ENCODE data around the gene HES4. TPM values are rescaled to one million over a fixed set of nuclear protein-coding genes. Genes with fewer than 3 reads are reported as not detected.
A peak's percentile ranks its signal among the peaks of the same experiment; 100 is the strongest.

Gene HES4
- total RNA-seq, 1 donor from 2014 or later, result 137 TPM

- no peak for TF ChIP-seq CTCF (IDR thresholded peaks at IDR 0.05)
- Mint-ChIP-seq H3K27ac (ENCODE audit: unreplicated experiment) (peak within 1 kb of the TSS; percentile 84), H3K4me1 (ENCODE audit: low read depth) (peaks cover 18% of the 10 kb centered on the region), H3K4me3 (ENCODE audit: unreplicated experiment) (peak within 1 kb of the TSS; percentile 83), H3K27me3 (ENCODE audit: low read depth) (no peaks in the 10 kb centered on the region), H3K9me3 (ENCODE audit: low read depth) (no peaks in the 10 kb centered on the region), H3K36me3 (ENCODE audit: low read depth) (peaks cover 8% of the 10 kb centered on the region)
- no peak for DNase-seq (ENCODE audit: low spot score)
Observed at GRCh38 chr1:958823-959730, 40.8 kb downstream of the HES4 start, which contains the start of gene NOC2L. Gene NOC2L, minus strand, starts transcription at chr1:959256. Its CDS starts 16 bp downstream, at chr1:959240.

- Mint-ChIP-seq H3K27me3 (ENCODE audit: low read depth) (no peaks in the 10 kb centered on the region), H3K36me3 (ENCODE audit: low read depth) (peaks cover 11% of the 10 kb centered on the region), H3K9me3 (ENCODE audit: low read depth) (no peaks in the 10 kb centered on the region), H3K27ac (ENCODE audit: unreplicated experiment) (no peak overlapping the region), H3K4me3 (ENCODE audit: unreplicated experiment) (no peak overlapping the region), H3K4me1 (ENCODE audit: low read depth) (peaks cover 18% of the 10 kb centered on the region)
- no peak for TF ChIP-seq CTCF (IDR thresholded peaks at IDR 0.05)
- no peak for DNase-seq (ENCODE audit: low spot score)
Observed at GRCh38 chr1:956636-957035, 43.3 kb downstream of the HES4 start.

- H3K9me3 Mint-ChIP-seq (ENCODE audit: low read depth), result no peaks in the 10 kb centered on the region
Observed at GRCh38 chr1:955474-955873, 44.4 kb downstream of the HES4 start.

GRCh38 chr1:954927-955326 is 45.0 kb downstream of the HES4 start:
- Mint-ChIP-seq H3K4me1 (ENCODE audit: low read depth) (peaks cover 14% of the 10 kb centered on the region), H3K36me3 (ENCODE audit: low read depth) (peaks cover 19% of the 10 kb centered on the region), H3K9me3 (ENCODE audit: low read depth) (no peaks in the 10 kb centered on the region), H3K27ac (ENCODE audit: unreplicated experiment) (no peak overlapping the region), H3K27me3 (ENCODE audit: low read depth) (no peaks in the 10 kb centered on the region), H3K4me3 (ENCODE audit: unreplicated experiment) (no peak overlapping the region)
- DNase-seq (ENCODE audit: low spot score), result no peak
- TF ChIP-seq CTCF (IDR thresholded peaks at IDR 0.05), result no peak

More at GRCh38 chr1:955474-955873, 44.4 kb downstream of the HES4 start:
- peaks cover 14% of the 10 kb centered on the region for H3K4me1 Mint-ChIP-seq (ENCODE audit: low read depth)
- H3K27ac Mint-ChIP-seq (ENCODE audit: unreplicated experiment), result no peak overlapping the region
- no peaks in the 10 kb centered on the region for H3K27me3 Mint-ChIP-seq (ENCODE audit: low read depth)
- DNase-seq (ENCODE audit: low spot score), result no peak
- H3K4me3 Mint-ChIP-seq (ENCODE audit: unreplicated experiment), result no peak overlapping the region
- peaks cover 17% of the 10 kb centered on the region for H3K36me3 Mint-ChIP-seq (ENCODE audit: low read depth)
- no peak for TF ChIP-seq CTCF (IDR thresholded peaks at IDR 0.05)

GRCh38 chr1:953524-954320 is 46.2 kb downstream of the HES4 start:
- H3K4me3 Mint-ChIP-seq (ENCODE audit: unreplicated experiment), result no peak overlapping the region

More at GRCh38 chr1:953524-954320, 46.2 kb downstream of the HES4 start:
- Mint-ChIP-seq H3K4me1 (ENCODE audit: low read depth) (peaks cover 14% of the 10 kb centered on the region), H3K27ac (ENCODE audit: unreplicated experiment) (no peak overlapping the region), H3K9me3 (ENCODE audit: low read depth) (no peaks in the 10 kb centered on the region), H3K27me3 (ENCODE audit: low read depth) (no peaks in the 10 kb centered on the region), H3K36me3 (ENCODE audit: low read depth) (peaks cover 24% of the 10 kb centered on the region)
- no peak for DNase-seq (ENCODE audit: low spot score)
- no peak for TF ChIP-seq CTCF (IDR thresholded peaks at IDR 0.05)
